AG08395 (cell line): ENCODE results near the gene TMC4.

Experiments used
- DNase-seq: peaks from one replicate; pipeline ENCODE4 v3.0.0; 2012; ENCODE audit warnings: mixed read lengths, low spot score

Gene TMC4

DNA sequence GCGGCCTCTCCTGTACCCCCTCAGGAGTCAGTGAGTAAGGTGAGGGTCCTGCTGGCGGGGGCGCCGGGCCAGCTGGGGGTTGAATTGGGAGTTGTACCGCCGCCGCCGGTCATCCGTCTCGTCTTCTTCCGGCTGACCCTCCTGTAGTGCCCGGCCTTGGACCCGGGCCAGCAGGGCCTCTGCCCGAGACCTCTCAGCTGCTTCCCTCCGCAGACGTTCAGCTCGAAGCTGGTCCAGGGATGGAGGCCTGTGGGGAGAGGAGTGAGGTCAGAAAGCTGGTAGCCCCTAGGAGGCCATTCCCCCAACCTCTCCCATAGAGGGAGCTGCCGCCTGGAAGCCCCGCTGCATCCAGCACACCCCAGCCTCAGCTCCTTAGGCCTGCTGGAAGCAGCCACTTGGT, 17.3 kb downstream of the TMC4 start:
- DNase-seq, result no peak

DNA sequence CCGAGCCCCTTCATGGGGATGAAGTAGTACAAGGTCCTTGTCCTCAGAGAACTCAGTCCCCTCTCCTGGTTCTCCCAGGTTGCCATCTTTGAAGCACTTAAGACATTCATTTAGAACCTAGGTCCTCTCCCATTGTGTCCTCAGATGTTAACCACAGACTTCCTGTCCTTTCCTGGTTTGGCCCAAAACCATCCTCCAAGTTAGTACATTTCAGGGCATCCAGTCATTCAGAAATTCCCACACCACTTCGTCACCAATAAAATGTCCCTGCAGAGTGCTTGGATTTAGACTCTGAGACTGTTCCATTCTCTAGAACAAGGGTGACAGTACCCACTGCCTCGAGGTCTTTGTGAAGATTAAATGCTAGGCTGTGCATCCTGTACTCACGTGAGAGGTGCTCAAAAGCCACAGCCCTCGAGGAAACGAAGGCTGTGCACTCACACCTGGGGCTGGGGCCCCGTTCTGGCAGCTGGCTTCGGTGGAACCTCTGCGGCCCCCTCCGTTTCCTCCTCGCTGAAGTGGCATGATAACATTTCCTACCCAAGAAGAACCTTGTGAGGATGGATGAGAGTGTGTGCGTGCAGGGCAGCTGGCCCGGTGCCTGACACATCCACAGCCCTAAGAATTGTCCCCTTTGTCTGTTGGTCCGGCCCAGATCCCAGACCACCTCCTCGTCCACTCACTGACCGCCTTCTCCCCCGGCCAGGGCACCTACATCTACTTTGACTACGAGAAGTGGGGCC, 18.2 kb downstream of the TMC4 start:
- peak; percentile 73 for DNase-seq

DNA sequence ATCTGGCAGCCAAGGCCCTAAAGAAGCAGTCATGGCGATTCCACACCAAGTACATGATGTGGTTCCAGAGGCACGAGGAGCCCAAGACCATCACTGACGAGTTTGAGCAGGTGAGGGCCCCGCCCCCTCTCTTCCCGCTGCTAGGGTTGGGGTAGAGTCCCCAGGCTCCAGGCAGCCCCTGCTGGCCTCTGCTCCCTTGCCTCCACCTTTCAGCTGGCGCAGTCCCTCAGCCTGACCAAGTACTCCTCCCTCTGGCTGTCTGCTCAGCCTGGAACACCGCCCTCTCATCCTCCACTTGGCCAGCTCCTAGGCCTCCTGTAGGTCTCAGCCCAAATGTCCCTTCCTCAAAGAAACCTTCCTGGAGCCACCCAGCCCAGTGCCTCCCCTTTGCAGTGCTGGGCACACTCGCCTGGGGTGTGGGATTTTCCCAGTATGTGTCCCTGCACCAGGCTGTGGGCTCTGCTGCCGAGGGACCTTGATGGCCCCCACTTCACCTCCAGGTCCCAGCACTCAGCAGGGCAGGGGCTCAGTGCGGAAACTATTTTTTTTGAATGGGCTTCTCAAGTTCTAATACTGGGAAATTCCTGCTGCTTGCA, 19.1 kb downstream of the TMC4 start:
- no peak for DNase-seq

DNA sequence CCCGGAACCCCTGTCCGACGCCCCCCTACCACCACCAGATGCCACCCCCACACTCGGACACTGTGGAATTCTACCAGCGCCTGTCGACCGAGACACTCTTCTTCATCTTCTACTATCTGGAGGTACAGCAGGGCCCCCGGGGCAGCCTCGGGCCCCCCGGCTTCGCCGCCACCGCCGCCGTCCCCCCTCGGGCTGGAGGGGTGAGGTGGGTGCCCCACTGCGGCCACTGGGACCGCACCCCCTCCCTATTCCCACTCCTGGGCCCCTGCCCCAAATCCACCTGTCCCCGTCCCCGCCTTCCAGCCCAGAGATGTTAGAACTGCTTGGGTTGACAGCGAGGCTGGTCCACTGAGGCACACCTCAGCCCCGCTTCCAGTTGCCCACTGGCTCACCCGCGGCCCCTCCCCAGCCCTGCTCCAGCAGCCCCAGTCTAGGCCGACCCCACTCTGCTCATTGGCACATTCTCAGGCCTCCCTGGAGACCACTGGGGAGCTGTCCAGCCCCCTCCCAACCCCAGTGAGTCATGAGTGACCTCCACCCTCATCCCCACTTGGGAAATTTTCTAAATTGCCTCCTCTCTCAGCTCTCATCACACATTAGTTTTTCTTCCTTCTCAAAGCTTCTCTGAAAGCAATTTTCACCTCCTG, 20.0 kb downstream of the TMC4 start:
- DNase-seq, result no peak

DNA sequence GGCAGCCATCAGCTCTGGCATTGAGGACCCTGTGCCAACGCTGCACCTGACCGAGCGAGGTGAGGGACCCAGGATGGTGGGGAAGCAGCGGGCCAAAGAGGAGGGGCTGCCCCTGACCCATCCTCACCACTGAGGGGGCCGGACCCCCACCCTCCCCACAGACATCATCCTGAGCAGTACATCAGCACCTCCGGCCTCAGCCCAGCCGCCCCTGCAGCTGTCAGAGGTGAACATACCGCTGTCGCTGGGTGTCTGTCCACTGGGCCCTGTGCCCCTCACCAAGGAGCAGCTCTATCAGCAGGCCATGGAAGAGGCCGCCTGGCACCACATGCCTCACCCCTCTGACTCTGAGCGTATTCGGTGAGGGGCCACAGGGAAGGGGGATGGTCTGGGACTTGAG, 20.7 kb downstream of the TMC4 start:
- DNase-seq, result no peak

DNA sequence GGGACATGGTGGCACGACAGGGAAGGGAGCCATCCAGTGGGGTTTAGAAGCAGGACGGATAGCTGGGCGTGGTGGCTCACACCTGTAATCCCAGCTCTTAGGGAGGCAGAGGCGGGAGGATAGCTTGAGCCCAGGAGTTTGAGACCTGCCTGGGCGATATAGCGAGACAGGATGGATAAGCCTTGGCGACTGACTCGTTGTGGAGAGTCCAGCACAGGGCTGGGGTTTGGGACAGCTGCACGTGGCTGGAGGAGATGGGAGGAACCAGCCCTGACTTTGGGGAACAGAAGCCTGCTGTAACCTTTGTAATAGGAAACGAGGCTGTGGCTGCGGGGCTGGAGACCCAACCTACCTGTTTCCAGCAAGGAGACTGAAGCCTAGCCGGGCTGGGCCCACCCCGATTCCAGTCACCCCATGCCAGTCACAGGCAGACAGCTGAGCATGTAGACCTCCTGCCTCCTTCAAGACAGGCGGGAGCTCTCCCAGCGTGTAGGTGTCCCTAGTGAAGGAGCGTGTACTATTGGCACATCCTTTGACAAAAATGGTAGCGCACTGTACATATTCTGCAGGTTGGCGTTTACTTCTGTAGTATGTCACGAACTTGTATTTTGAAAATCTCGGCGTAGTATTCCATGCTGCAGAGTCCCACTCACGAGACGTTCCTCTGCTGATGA, 21.5 kb downstream of the TMC4 start:
- DNase-seq, result no peak

DNA sequence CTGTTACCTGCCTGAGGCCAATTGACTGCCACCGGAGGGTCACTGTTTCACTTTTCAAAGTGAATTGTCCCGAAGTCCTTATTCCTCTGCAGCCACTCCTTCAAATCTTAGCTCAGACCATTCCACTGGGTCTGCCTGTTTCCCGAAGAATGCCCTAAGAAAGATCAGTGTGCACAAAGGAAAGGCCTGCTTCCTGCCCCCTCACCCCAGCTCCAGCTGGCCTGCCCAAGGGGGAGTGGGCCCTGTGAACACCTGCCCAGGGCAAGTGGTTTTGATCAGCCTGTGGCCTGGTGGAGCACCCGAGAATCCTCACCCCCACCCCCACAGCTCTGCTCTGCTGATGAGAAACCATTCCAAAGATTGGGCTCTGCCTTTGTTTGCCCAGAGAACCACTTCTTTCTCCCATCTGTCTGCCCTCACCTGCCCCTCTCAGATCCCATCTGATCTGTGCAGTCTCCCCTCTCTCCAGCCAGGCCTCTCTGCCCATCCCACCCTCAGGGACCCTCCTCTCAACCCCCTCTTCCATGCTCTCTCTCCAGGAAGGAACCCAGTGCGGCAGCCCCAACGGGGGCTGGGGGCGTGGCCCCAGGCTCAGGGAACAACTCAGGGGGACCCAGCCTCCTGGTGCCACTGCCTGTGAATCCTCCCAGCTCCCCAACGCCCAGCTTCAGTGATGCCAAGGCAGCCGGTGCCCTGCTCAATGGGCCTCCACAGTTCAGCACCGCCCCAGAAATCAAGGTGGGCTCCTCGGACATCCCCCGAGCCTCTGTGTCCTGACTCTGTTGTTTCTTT, 23.7 kb downstream of the TMC4 start:
- no peak for DNase-seq

DNA sequence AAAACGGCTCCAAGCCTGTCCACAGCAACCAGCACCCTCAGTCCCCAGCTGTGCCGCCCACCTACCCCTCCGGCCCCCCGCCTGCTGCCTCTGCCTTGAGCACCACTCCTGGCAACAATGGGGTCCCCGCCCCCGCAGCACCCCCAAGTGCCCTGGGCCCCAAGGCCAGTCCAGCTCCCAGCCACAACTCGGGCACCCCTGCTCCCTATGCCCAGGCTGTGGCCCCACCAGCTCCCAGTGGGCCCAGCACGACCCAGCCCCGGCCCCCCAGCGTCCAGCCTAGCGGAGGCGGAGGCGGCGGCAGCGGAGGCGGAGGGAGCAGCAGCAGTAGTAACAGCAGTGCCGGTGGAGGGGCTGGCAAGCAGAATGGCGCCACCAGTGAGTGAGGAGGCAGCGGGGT, 24.8 kb downstream of the TMC4 start:
- no peak for DNase-seq

DNA sequence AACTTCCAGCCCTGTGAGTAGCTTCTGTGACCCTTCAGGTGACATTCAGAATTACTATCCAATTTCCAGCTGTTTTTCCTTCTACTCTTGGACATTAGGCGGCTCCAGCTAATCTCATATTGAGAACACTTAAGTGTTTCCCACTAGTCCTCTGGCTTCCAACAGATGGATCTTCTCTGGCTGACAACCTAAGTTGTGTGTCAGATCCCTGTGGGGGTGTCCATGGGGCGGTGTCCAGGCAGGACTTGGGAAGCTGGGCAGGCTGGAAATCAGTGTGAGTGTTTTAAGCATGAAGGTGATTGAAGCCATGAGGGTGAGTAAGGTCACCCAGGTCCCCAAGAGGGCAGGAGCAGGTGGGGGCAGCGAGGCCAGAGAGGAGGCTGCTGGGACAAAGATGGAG, 25.3 kb downstream of the TMC4 start:
- no peak for DNase-seq

DNA sequence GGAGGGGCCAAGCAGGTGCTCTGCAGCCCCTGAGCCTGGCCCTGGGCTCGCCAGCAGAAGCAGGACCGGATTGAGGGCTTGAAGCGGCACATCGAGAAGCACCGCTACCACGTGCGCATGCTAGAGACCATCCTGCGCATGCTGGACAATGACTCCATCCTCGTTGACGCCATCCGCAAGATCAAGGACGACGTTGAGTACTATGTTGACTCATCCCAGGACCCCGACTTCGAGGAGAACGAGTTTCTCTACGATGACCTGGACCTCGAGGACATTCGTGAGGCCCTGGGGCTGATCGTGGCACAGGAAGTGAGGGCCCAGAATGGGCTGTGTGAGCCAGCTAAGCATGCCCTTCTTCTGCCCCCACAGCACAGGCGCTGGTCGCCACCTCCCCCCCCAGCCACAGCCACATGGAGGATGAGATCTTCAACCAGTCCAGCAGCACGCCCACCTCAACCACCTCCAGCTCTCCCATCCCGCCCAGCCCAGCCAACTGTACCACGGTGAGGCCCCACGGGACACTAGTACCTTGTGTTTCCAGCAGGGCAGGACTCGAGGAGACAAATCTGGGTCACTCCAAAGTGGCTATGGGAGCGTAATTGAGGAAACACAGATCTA, 27.3 kb downstream of the TMC4 start:
- no peak for DNase-seq

DNA sequence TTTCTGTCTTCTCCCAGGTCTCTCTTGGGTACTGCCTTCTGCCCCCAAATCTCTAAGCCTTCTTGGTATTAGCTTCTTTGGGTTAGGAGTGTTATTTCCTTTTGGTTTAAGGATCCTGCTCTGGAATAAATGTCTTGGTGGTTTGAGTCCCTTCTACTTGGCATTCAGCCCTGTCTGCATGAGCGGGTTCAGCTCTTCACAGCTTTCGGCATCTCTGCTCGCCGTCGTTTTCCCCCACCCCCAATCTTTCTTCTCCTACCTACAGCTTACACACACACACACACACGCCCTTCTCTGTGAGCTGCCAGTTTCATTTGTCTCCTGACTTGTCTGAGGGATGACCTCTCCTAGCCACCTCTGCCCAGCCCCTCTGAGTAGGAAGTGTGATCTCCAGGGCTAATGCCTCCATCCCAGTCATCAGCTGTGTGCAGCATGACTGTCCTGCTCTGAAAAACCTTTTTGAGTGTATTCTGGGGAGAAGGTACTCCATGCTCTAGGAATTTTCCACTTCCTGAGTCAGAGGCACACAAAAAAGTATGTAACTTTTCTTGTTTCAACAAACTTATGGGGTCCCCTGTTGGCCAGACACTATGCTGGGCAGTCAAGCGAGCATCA, 30.7 kb downstream of the TMC4 start:
- peak; percentile 25 for DNase-seq

DNA sequence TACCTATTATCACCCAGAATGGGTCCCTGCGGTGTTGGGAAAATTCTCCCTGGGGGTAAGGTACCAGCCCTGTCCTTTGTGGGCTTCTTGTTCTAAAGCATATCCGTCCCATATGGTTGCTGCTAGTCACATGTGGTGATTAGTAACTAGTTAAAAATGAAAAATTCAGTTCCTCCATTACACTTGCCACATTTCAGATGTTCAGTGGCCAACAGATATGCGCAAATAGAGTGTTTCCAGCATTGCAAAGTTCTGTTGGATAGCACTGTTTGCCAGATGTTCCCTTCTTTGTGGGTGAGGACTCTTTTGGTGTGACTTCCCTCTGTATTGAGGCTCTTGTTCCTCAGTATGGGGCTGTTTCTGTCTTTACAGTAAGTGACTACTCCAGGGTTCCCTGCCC, 31.6 kb downstream of the TMC4 start:
- DNase-seq, result peak; percentile 60

DNA sequence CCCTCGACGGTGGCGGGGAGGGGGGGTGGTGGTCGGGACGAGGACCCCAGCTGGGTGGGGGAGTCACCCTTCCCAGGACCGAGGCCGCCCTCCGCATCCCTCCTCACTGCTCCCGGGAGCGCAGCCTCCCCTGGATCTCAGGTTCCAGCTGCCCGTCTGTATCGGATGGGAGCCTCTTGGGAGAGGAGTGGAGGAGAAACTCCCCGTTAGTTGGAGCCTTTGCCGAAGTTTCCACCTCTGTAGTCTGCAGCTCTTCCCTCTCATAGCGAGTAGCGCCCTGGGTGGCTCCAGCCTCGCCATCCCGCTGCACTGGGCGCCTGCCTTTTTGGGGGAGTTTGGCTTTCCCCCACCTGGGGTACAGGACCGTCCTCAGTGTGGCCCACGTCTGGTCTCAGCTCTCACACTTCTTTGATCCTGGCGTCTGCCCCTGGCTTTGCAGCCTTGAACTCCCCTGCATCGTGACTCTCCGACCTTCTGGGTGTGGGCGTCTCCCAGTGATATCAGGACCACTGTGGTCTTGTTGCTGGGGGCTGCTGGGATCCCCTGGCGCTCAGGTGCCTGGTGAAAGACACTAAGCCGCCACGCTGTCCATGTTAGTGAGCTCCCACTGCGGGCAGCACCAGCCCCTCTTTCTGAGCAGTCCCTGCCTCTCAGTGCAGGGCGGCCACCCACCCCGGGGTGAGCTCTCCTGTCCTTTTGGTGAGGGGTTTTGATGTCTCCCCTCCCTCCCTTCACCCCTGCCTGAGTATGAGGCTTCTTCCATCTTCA, 34.3 kb downstream of the TMC4 start:
- no peak for DNase-seq

DNA sequence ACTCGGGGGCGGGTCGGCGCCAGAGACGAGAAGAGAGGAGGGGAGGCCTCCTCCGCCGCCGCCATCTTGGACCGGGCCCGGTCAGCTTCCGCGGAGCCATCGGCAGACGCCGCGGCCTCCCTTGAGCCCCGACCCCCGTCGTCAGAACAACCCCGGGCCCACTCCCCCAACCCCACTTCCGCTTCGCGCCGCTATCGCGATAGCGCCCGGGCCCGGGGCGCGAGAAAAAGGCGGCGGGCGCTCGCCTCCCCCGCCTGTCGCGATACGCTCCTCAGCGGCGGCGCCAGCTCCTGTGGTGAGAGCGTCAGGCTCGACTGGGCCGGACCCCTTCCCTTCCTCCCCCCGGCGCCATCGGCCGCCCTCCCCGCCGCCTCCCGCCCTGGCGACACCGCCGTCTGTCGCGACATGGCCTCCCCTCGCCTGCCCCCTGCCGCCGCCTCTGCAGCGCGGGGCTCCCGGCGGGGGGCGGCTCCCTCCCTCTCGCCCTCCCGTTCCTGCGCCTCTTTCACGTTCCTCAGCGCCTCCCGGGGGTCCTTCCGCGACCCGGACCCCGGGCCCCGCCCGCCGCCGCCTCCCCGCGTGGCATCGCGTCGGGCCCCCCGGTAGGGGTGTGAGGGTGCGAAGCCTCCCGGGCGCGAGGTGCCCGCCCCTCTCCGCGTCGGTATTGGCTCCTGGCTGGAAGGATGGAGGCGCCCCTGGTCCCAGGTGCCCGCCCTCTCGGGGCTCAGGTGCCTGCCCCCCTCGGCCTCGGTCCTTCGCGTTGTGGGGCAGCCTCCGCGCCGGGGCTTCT, 35.1 kb downstream of the TMC4 start, which contains the start of gene CNOT3:
Gene CNOT3 (plus strand): TSS at position 64 of the 790 bp plus-strand sequence. CDS start 5,217 bp downstream, outside the sequence.
- DNase-seq, result no peak

DNA sequence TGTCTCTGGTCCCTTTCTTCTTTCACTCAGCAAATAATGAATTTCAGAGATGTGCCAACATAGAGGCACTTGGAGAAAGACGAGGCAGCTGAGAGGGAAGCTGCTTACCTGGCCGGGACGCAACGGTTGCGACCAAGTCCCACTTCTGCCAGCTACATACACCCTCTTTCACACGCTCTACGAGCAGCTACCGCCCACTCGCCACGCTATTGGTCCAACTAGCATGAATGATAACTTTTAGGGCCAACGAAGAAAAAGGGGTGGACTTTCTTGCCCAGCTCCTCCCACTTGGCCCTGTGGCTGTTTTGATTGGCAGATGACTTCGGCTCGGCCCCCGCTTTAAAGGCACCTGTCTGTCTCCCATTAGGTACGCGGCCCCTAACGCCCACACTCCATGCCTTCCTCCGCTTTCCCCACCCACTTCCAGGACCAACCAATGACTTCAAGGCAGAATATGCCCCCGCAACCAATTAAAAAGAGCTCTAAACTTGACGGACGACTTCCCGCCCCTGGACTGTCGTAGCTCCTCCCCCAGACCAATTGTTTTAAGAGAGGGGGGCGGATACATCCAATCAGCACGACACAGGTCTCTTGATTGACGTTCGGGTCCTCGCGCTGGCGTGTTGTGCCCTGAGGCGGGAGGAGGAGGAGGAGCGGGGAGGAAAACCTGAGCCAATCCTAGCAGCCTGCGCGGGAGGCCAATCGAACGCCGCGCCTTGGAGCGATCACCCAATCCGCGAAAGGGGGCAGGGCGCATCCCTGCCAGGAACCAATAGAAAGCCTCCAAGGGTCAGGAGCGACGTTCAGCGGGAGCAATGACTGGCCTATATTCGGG, 35.9 kb downstream of the TMC4 start:
- DNase-seq, result peak; percentile 99

DNA sequence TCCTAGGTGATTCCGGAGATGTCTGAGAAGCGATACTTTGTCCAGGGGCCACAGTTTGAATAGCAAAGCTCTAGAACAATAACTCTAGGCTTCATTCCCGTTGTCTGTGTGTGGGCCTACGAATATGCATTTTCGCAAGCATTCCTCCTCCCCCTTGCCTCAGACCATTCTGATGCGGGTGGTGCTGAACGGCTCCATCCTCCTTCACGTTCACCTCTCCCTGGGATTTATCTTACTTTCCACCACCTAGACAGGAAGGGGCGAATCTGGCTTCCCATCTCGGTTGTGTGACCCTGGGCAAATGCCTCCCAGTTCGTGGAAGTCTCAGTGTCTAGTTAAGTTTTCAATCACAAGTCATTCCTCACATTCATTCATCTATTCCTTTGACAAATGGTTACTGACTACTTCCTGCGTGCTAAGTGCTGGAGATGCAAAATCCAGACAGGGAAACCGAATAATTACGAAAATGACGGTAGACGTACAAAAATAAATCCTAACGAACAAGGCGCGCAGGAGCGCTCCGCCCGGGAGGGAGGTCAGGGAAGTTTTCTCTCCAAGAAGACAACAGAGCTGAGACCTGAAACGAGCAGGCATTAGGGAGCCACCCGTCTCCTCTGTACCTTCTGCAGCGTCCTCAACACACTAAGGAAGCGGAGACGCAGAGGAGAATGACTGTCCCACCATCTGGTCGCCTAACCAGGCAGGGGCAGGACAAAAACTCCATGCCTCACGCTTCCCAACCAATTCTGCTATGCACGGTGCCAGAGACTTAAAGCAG, 36.7 kb downstream of the TMC4 start:
- DNase-seq, result no peak

DNA sequence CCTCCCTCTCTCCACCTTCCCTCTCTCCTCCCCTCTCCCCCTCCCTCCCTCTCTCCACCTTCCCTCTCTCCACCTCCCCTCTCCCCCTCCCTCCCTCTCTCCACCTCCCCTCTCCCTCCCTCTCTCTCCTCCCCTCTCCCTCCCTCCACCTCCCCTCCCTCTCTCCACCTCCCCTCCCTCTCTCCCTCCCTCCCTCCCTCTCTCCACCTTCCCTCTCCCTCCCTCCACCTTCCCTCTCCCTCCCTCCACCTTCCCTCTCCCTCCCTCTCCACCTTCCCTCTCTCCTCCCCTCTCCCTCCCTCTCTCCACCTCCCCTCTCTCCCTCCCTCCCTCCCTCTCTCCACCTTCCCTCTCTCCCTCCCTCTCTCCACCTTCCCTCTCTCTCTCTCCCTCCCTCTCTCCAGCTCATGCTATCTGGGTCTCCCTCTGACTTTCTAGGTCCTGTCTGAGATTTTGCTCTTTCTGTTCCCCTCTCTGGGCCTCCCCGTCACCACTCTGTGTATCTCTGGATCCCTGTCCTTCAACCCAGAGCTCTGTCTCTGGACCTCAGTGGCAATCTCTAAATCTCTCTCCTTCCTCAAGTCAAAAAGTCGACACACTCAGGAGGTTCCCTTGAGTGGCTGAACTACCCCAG, 38.9 kb downstream of the TMC4 start:
- no peak for DNase-seq
